ENCODE data around the gene MYL3.

Gene MYL3

DNA sequence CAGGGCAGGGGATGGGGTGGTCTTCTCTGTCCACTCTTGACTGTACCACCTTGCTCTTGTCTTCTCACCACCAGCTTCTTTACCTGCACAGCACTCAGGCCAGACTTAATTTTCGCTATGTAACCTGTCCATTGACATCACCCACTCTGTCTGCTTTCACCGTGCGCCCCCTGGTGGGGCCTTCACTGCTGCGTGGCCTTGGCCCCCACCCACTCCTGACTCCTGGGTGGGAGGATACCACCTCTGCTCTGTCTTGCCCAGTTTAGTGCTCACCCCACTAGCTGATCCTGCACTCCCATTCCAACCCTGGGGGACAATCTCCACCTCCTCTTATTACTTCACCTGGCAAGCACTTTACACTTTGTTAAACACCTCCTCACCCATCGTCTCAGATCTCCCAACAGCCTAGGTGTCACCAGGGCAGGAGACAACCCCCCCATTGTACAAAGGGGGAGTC lies 32.0 kb upstream of the MYL3 start:
- H3K4me3 ChIP-seq (replicated peaks; ENCODE audit: low read depth, low read length): no peak overlapping the region
- TF ChIP-seq, protein P1, sequence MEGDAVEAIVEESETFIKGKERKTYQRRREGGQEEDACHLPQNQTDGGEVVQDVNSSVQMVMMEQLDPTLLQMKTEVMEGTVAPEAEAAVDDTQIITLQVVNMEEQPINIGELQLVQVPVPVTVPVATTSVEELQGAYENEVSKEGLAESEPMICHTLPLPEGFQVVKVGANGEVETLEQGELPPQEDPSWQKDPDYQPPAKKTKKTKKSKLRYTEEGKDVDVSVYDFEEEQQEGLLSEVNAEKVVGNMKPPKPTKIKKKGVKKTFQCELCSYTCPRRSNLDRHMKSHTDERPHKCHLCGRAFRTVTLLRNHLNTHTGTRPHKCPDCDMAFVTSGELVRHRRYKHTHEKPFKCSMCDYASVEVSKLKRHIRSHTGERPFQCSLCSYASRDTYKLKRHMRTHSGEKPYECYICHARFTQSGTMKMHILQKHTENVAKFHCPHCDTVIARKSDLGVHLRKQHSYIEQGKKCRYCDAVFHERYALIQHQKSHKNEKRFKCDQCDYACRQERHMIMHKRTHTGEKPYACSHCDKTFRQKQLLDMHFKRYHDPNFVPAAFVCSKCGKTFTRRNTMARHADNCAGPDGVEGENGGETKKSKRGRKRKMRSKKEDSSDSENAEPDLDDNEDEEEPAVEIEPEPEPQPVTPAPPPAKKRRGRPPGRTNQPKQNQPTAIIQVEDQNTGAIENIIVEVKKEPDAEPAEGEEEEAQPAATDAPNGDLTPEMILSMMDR (IDR thresholded peaks at IDR 0.05; ENCODE audit: low read depth, low read length, missing control alignments): peak; percentile 93
- DNase-seq (ENCODE audit: extremely low read depth, low read depth): no peak

DNA sequence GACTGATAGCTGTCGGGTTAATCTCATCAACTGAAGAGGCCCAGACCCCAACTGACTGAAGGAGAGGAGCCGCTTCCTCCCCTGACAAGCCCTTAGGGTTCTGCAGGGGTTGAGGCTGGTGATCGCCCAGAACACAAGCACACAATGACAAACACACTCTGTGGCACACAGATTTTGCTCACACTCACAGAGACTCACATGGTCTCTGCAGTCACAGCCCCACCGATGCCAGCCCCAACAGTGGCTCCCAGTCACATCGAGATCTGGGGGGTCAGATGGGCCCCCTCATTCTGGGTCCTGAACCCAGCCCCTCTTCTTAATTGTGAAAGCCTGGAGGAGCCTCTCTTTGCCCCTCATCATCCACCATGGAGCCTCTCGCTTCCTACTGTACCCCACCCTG lies 31.0 kb upstream of the MYL3 start:
- H3K4me3 ChIP-seq (replicated peaks; ENCODE audit: low read depth, low read length): no peak overlapping the region
- TF ChIP-seq, protein P1 (IDR thresholded peaks at IDR 0.05; ENCODE audit: low read depth, low read length, missing control alignments): no peak
- DNase-seq (ENCODE audit: extremely low read depth, low read depth): no peak

DNA sequence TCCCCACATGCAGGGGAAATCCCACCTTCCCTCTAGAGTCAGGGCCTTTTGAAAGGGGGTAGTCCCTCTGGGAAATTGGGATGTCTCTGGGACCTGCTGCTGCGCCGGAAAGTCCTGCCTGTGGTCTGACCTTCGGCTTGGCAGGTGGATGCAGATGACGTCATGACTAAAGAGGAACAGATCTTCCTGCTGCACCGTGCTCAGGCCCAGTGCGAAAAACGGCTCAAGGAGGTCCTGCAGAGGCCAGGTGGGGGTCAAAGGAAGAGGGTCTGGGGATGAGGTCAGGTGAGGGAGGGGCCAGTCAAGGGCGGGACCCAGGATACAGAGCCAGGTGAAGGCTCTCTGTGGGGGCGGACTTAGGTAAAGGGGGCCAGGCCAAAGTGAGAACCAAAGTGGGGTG lies 30.5 kb upstream of the MYL3 start:
- no peak for DNase-seq (ENCODE audit: extremely low read depth, low read depth)
- TF ChIP-seq, protein P1 (IDR thresholded peaks at IDR 0.05; ENCODE audit: low read depth, low read length, missing control alignments): no peak
- H3K4me3 ChIP-seq (replicated peaks; ENCODE audit: low read depth, low read length): no peak overlapping the region

DNA sequence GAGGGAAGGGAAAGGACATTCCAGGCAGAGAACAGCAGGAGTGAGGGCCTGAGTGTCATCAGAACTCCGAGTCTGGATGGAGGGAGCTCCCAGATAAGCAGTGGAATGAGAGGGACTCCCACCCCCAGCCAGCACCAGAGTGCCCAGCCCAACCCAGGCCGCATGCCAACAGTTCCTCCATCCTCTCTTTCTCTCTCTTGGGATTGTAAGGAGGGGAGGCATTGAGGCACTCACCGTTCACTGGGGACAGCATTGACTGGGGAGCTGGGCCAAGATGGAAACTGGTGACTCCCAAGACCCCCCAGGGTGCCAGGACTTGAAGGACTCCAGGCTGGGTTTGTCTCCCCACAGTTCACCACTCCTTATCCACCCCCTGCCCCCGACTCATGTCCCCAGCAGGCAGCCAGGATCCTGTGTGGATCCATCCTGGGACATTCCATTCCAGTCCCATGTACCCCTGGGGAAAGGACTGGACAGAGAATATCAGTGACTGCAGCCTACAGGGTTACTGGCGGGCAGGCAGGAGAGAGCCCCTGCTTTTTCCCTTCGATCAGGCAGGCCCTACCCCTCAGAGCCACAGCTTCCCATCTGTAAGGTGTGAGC lies 30.0 kb upstream of the MYL3 start:
- TF ChIP-seq, protein P1 (IDR thresholded peaks at IDR 0.05; ENCODE audit: low read depth, low read length, missing control alignments): no peak
- H3K4me3 ChIP-seq (replicated peaks; ENCODE audit: low read depth, low read length): no peak overlapping the region
- no peak for DNase-seq (ENCODE audit: extremely low read depth, low read depth)

DNA sequence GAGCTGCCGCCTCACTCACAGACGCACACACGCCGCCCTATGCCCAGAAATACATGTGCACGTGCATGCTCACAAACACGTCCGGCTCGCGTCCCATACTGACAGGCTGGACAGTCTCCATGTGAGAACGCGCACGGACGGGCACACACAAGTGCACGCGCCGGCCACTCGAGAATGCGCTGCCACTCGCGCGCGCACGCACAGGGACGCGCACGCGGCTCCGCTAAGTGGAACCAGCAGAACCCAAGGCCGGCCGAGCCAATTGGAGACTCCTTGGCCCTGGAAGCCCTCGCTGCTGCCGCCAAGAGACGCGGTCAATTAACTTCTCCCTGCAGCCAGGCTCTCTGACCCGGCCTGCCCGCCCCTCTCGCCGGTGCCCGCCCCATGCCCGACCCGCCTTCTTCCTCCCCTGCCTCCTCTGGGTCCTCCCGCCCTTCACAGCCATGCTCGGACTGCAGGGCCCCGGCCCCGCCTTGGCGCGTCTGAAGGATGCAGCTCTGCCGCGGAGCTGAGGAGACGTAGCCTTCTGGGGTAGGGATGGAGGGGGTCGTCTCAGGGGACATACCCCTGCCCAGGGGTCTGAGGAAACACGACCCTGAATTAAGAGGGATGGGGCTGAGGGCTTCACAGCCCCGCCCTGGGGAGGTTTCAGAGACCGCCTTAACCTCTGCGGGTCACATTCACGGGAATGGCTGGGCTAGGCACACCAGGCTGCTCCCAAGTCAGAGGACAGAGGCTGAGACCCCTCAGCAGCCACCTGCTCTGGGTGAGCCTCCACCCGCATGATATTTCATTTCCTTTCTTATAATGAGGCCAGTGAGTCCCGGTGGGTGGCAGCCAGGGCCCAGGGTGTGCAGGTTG lies 29.3 kb upstream of the MYL3 start:
- TF ChIP-seq, protein P1 (IDR thresholded peaks at IDR 0.05; ENCODE audit: low read depth, low read length, missing control alignments): no peak
- H3K4me3 ChIP-seq (replicated peaks; ENCODE audit: low read depth, low read length): peak overlapping the region; percentile 31
- DNase-seq (ENCODE audit: extremely low read depth, low read depth): no peak

DNA sequence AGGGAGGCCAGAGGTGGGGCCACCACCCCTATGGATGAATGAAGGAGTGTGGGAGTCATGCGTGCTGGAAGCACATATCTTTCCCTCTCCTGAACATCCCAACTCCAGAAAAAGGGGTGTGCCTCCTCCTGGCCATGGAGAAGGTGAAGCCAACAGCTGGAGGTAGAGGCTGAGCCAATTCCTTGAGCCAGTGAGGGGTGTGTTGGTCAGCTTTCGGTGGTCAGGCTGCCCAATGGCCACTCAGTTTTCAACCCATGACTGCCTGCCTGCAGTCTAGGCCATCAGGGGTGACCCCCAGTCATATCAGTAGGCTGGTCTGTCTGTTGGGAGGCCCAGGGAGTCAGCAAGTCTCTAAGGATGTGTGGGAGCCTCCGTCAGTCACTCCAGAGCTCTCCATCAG lies 27.9 kb upstream of the MYL3 start:
- no peak overlapping the region for H3K4me3 ChIP-seq (replicated peaks; ENCODE audit: low read depth, low read length)
- TF ChIP-seq, protein P1 (IDR thresholded peaks at IDR 0.05; ENCODE audit: low read depth, low read length, missing control alignments): no peak
- no peak for DNase-seq (ENCODE audit: extremely low read depth, low read depth)

Data from HFF-Myc (cell line).